Hepatocyte (in vitro differentiated cells): ENCODE measurements around the gene C20orf144.

Source experiments
- EZH2 ChIP-seq: fragments of 200-600 bp; sonication (generic); IDR thresholded peaks from 2 replicates; pipeline ENCODE4 v1.6.1; 2016; ENCODE audit warnings: antibody characterized with exemption, mild to moderate bottlenecking, borderline replicate concordance
- EZH2phosphoT487 ChIP-seq: fragments of 200-600 bp; sonication (generic); IDR thresholded peaks from one replicate; pipeline ENCODE4 v1.6.1; 2018; ENCODE audit warnings: antibody characterized with exemption, mild to moderate bottlenecking, low read depth, moderate library complexity; ENCODE audit not compliant: unreplicated experiment, severe bottlenecking
- TF ChIP-seq, protein P1 (sequence below): fragments of 200-600 bp; sonication (generic); IDR thresholded peaks from 2 replicates; pipeline ENCODE4 v1.5.1; 2016; ENCODE audit warnings: antibody characterized with exemption, mild to moderate bottlenecking; ENCODE audit not compliant: poor library complexity

- TF ChIP-seq, protein P1, sequence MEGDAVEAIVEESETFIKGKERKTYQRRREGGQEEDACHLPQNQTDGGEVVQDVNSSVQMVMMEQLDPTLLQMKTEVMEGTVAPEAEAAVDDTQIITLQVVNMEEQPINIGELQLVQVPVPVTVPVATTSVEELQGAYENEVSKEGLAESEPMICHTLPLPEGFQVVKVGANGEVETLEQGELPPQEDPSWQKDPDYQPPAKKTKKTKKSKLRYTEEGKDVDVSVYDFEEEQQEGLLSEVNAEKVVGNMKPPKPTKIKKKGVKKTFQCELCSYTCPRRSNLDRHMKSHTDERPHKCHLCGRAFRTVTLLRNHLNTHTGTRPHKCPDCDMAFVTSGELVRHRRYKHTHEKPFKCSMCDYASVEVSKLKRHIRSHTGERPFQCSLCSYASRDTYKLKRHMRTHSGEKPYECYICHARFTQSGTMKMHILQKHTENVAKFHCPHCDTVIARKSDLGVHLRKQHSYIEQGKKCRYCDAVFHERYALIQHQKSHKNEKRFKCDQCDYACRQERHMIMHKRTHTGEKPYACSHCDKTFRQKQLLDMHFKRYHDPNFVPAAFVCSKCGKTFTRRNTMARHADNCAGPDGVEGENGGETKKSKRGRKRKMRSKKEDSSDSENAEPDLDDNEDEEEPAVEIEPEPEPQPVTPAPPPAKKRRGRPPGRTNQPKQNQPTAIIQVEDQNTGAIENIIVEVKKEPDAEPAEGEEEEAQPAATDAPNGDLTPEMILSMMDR = no peak
- TF ChIP-seq EZH2 (no peak), EZH2phosphoT487 (no peak)
These were observed 39.7 kb downstream of the C20orf144 start for GRCh38 chr20:33701629-33702450.
